Thymus (tissue), 11 donors: ENCODE measurements around the gene SNTG2. TPM values are rescaled to one million over a fixed set of nuclear protein-coding genes. Genes with fewer than 3 reads are reported as not detected.
A peak's percentile ranks its signal among the peaks of the same experiment; 100 is the strongest.

ENCODE experiments used
- DNase-seq, 9 donors: peaks; one replicate each; pipeline ENCODE4 v3.0.0-alpha.2; 2013; ENCODE audit warnings: low spot score in 9 of 9, low read depth in 6 of 9, missing footprints in 1 of 9
- H3K27ac ChIP-seq, 2 donors: one replicate each; pipeline ENCODE4 v1.5.1; 2013; ENCODE audit warnings: control low read depth in 1 of 2, low read depth in 1 of 2, low read length in 1 of 2, mild to moderate bottlenecking in 1 of 2, moderate library complexity in 1 of 2
- H3K27me3 ChIP-seq, 2 donors: one replicate each; pipeline ENCODE4 v1.5.1; 2013; ENCODE audit warnings: low read length in 1 of 2; ENCODE audit not compliant: control insufficient read depth in 2 of 2, insufficient read depth in 1 of 2
- H3K36me3 ChIP-seq, 2 donors: one replicate each; pipeline ENCODE4 v1.5.1; 2013; ENCODE audit warnings: low read length in 1 of 2, mild to moderate bottlenecking in 1 of 2, moderate library complexity in 1 of 2; ENCODE audit not compliant: control insufficient read depth in 2 of 2, insufficient read depth in 2 of 2
- H3K4me1 ChIP-seq, 2 donors: one replicate each; pipeline ENCODE4 v1.5.1; 2013; ENCODE audit warnings: low read length in 2 of 2; ENCODE audit not compliant: control insufficient read depth in 2 of 2, insufficient read depth in 2 of 2
- H3K4me3 ChIP-seq, 2 donors: one replicate each; pipeline ENCODE4 v1.5.1; 2013; ENCODE audit warnings: low read length in 2 of 2, control low read depth in 1 of 2, mild to moderate bottlenecking in 1 of 2
- H3K9me3 ChIP-seq, 2 donors: one replicate each; pipeline ENCODE4 v1.5.1; 2013; ENCODE audit warnings: low read length in 1 of 2, mild to moderate bottlenecking in 1 of 2; ENCODE audit not compliant: control insufficient read depth in 2 of 2, insufficient read depth in 1 of 2
- WGBS: extraction: QIAGEN DNeasy Blood & Tissue Kit; methylation state at CpG from one replicate; pipeline ENCODE4 v1.1.7; 2013; 5-methylcytosine and 5-hydroxymethylcytosine counted together
- polyA plus RNA-seq: library from polyadenylated mRNA; stranded (reverse); fragments of 200-250 nt; gene quantifications from one replicate; pipeline ENCODE4 v1.2.3, GENCODE V29; 2013
- total RNA-seq: library from RNA; stranded (reverse); fragments of 120-200 nt; gene quantifications from one replicate; pipeline ENCODE4 v1.2.4, GENCODE V29; 2013
- donor health status: healthy.

The SNTG2 gene
- total and polyA plus RNA-seq, 2 donors: 0.33 to 1.2 TPM

DNA sequence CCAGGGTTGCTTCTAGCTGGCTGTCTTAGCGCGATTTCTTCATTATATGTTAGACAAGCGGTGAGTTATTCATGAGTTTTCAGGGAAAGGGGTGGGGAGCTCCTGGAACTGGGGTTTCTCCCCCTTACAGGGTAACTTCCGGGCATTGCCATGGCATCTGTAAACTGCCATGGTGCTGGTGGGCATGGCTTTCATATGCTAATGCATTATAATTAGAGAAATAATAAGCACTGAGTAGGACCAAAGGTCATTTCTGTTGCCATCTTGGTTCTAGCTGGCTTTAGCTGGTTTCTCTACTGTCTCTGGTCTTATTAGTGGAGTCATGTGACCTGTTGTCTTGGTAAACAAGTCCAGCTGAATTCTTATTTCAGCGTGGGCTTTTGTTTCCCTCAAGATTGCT lies 5.5 kb upstream of the SNTG2 start:
- peaks cover 12 to 31% of the 10 kb centered on the region in 2 donors for H3K27me3 ChIP-seq

DNA sequence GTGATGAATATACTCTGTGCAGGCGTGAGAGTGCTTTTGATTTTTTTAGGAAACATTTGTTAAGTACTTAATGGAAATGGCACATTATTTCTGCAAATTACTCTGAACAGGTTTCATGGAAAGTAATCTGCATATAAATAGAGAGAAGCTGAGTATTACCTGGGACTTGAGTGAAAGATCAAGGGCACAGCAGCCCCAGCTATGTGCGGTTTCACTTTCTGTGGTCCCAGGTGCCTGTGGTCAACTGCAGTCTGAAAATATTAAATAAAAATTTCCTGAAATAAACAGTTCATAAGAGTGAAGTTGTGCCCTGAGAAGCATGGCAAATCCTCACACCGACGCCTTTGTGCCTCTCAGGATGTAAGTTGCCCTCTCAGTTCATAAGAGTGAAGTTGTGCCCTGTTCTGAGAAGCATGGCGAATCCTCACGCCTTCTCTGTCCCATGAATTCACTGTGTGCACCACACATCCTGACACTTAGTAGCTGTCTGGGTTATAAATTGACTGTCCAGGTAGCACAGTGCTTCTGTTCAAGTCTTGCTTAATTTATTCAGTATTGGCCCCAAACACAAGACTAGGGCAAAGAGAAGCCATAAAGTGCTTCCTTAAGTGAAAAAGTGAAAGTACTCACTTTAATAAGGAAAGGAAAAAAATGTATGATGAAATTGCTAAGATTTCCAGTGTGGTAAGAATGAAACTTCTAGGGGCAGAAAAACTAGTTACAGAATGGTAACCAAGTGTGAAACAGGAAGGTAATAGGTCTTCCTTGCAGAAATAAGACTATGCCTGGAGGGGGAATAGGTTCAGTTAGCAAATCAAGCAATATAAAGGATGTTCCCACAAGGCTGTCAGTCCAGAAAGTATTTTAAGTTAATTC lies 4.3 kb upstream of the SNTG2 start:
- WGBS: 72% methylated on average over 6 of the region's 6 CpGs
- peaks cover 24 to 41% of the 10 kb centered on the region in 2 donors for H3K27me3 ChIP-seq

More for the DNA sequence above, 5.5 kb upstream of the SNTG2 start:
- Histone ChIP-seq H3K4me3 (no peak overlapping the region), H3K27ac (no peak overlapping the region), H3K36me3 (no peaks in the 10 kb centered on the region), H3K4me1 (peaks cover 0 to 4% of the 10 kb centered on the region in 2 donors), H3K9me3 (peaks cover 0 to 3% of the 10 kb centered on the region in 2 donors)
- no peak for DNase-seq
- WGBS: 93% methylated on average over 5 of the region's 5 CpGs

DNA sequence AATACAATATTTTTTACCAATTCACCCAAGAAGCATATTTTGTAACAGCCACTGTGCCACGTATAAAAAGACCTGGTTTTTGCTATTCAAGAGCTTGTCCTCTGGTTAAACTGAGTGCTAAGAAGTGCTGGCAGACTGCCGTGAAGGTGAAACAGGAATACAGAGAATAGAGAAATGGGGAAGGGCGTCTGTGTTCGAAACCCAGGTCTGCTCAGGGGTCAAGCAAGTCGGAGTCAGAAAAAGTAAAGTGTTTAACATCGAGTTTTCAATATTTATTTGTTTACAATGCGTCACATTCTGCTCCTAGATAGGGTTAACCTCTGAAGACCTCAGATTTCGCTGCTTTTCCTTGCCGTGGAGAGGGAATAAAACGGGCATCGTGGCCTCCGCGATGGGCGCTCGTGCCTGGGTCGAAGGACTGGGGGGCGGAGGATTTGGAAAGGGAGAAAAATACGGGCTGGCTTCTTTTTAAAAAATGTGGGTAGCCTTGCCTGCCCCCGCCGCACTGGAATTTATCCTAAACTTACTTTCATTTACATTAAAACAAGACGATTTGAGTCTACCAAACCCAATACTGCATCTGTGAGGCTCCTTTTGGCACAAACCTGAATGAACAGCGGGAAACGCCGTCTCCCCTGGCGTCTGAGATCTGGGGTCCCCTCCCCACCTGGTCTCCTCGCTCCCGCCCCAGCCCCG lies 1.1 kb upstream of the SNTG2 start:
- Histone ChIP-seq H3K4me3 (peak overlapping the region; percentile 5 to 56), H3K9me3 (peaks cover 0 to 3% of the 10 kb centered on the region in 2 donors), H3K27me3 (peaks cover 39 to 67% of the 10 kb centered on the region in 2 donors), H3K36me3 (no peaks in the 10 kb centered on the region), H3K27ac (no peak overlapping the region), H3K4me1 (peaks cover 0 to 6% of the 10 kb centered on the region in 2 donors)
- DNase-seq: no peak
- 4% methylated on average over 28 of the region's 28 CpGs for WGBS

More for the DNA sequence above, 4.3 kb upstream of the SNTG2 start:
- DNase-seq: no peak
- Histone ChIP-seq H3K4me1 (peaks cover 0 to 6% of the 10 kb centered on the region in 2 donors), H3K4me3 (no peak overlapping the region), H3K36me3 (no peaks in the 10 kb centered on the region), H3K27ac (no peak overlapping the region), H3K9me3 (peaks cover 0 to 3% of the 10 kb centered on the region in 2 donors)

DNA sequence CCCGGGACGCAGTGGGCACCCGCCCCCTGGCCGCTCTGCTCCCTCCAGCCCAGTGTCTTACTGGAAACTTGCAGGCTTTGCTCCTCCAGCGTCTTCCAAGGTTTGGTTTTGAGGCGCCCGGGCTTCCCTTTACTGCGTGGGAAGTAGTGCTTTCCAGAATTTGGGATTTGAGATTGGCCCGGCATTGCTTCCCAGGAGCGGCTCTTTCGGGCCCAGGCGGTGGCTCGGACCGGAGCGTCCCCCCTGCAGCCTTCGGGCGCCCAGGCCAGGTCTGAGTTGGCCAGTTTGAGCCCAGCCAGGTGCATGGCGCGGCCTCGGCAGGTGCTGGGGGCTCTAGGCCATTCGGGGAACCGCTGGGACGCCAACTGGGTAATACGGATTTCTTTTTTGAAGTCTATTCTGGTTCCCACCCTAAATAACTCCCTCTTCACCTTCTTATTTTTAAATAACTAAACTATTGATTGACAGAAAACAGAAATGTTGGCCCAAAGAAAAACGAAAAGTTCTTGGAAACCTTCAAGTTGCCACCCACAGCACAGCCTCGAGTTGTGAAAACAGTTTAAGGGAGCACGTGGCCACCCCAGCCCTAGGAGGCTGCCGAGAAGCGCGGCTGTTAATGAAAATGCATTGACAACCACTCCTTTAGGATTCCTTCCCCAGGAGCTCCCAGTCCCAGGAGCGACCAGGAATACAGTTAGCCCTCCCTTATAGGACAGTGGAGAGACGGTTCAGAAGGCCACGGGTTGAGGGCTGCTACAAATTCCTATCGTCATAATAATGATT lies 766 bp downstream of the SNTG2 start:
- Histone ChIP-seq H3K4me3 (peak overlapping the region in 1 of 2 donors; percentile 56), H3K27ac (no peak overlapping the region), H3K9me3 (no peaks in the 10 kb centered on the region), H3K27me3 (peaks cover 39 to 70% of the 10 kb centered on the region in 2 donors), H3K36me3 (no peaks in the 10 kb centered on the region), H3K4me1 (peaks cover 0 to 6% of the 10 kb centered on the region in 2 donors)
- WGBS: 14% methylated on average over 34 of the region's 34 CpGs
- no peak for DNase-seq

DNA sequence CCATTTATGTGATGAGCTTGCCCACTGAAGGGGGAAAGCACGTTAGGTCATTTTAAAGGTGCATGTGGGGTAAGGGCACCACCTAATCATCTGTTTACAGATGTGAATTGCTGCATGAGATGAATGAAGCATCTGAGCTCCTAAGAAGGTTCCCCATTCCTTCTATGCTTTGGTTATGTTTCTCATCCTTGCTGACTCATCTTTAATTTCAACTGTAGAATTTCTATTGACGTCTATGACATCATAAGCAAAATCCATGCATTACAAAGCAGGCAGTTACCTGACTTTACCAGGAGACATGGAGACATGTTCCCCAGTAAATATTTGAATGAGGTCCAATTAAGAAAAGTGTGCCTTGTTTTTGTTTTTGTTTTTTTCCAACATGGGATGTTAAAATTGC lies 2.8 kb downstream of the SNTG2 start:
- no peak overlapping the region for H3K27ac ChIP-seq
- peaks cover 39 to 59% of the 10 kb centered on the region in 2 donors for H3K27me3 ChIP-seq
- no peak for DNase-seq
- 29% methylated on average over 2 of the region's 2 CpGs for WGBS
- H3K9me3 ChIP-seq: peaks cover 0 to 2% of the 10 kb centered on the region in 2 donors
- peaks cover 0 to 6% of the 10 kb centered on the region in 2 donors for H3K4me1 ChIP-seq
- no peak overlapping the region for H3K4me3 ChIP-seq
- no peaks in the 10 kb centered on the region for H3K36me3 ChIP-seq

DNA sequence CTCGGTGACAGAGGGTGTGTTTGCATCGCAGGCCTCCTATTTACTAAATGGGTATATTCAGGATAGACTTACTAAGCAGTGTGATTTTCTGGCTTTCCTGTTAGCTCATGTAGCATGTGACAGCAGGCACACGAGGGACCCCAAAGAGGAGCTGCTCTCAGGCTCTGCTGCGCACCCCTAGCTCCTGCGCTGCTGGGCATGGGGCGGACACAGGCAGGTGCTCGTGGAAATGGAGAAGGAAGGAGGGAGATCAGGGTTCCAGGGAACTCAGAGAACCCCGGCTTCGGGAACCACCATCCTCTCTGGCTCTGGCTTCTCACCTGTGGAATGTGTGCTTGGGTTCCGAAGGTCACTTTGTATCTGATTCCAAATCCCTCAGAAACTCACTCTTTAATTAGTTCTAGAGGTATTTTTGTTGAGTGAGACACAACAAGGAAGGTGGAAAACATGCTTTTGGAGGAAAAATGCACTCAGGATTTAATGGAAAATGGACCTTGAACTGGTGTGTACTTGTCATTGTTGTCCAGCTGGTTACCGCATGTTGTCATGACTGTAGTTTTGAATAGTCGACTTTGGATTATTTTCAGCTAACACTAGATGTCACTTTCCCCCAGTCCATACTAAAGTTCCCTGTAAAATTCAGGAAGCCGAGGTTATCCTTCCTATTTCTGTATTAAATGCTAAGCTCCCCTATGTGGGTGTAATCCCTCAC lies 3.5 kb downstream of the SNTG2 start:
- Histone ChIP-seq H3K27me3 (peaks cover 36 to 52% of the 10 kb centered on the region in 2 donors), H3K27ac (no peak overlapping the region)

DNA sequence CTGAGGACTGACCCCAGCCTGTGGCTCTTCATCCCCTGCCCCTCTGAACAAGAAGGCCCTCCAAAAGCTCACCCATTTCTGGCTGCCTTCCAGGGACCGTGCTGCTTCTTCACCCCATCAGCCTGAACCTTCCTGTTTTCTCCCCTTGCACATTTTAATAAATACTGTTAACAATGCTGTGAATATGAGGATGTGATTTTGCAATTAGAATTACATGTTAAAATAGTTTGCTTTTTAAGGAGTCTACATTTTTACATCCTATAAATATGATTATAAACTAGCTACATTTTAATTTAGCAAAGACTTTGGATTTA lies 4.0 kb downstream of the SNTG2 start:
- Histone ChIP-seq H3K4me3 (no peak overlapping the region), H3K27me3 (peaks cover 32 to 49% of the 10 kb centered on the region in 2 donors), H3K4me1 (peaks cover 0 to 3% of the 10 kb centered on the region in 2 donors), H3K9me3 (peaks cover 0 to 2% of the 10 kb centered on the region in 2 donors), H3K36me3 (no peaks in the 10 kb centered on the region), H3K27ac (no peak overlapping the region)
- WGBS: 38% methylated on average over 1 of the region's 1 CpG
- DNase-seq: no peak

More for the DNA sequence above, 3.5 kb downstream of the SNTG2 start:
- H3K9me3 ChIP-seq: peaks cover 0 to 2% of the 10 kb centered on the region in 2 donors
- WGBS: 74% methylated on average over 13 of the region's 13 CpGs
- H3K36me3 ChIP-seq: no peaks in the 10 kb centered on the region
- H3K4me3 ChIP-seq: no peak overlapping the region
- peaks cover 0 to 6% of the 10 kb centered on the region in 2 donors for H3K4me1 ChIP-seq
- DNase-seq: no peak

DNA sequence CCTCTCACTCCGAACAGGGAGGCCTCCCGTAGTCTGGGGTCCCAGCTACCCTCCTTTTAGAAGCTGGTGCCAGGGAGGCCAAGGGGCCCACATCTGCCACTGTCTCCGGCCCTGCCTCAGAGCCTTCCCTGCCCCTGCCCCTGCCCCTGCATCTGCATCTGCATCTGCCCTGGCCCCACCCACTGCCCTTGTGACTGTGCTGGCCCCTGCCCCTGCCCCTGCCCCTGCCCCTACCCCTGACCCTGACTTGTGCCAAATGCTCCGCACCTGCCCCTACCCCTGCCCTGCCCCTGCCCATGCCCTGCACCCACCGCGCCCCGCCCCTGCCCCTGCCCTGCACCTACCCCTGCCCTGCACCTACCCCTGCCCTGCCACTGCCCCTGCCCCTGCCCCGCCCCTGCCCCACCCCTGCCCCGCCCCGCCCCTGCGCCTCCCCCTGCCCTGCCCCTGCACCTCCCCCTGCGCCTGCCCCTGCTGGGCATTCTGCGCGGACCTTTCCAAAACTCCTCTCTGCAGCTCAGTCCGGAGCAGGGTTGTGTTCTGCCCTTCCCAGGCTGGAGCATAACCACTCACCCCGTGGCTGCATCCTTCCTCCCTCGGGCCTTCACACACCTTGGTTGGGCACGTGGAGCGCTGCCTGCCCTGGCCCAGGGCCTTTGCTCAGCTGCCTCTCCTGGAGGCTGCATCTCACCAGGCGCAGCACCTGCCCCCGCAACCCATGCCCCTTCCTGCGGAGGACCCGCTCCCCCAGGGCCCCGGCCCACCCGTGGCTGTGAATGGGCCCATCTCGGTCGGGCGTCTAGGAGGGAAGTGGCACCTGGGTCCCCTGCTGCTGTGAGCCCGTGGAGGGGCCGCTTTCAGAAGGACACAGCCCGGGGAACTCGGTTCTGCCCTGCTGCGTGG lies 5.4 kb downstream of the SNTG2 start:
- H3K36me3 ChIP-seq: no peaks in the 10 kb centered on the region
- no peak for DNase-seq
- H3K4me3 ChIP-seq: no peak overlapping the region
- H3K27ac ChIP-seq: no peak overlapping the region
- peaks cover 0 to 2% of the 10 kb centered on the region in 2 donors for H3K4me1 ChIP-seq
- H3K9me3 ChIP-seq: peaks cover 0 to 2% of the 10 kb centered on the region in 2 donors
- H3K27me3 ChIP-seq: peaks cover 18 to 37% of the 10 kb centered on the region in 2 donors
- WGBS: 95% methylated on average over 33 of the region's 33 CpGs
